BE2C (cell line): ENCODE data around the gene JPT2.

Experiments
- DNase-seq: peaks from one replicate; pipeline ENCODE4 v3.0.0-alpha.2; 2020
- H3K27me3 ChIP-seq: fragments of 250-450 bp; sonication (Bioruptor Pico); 2 replicates; pipeline ENCODE4 v1.5.1; 2020; ENCODE audit warnings: mild to moderate bottlenecking
- H3K36me3 ChIP-seq: fragments of 250-450 bp; sonication (Bioruptor Pico); 2 replicates; pipeline ENCODE4 v1.5.1; 2020; ENCODE audit warnings: mild to moderate bottlenecking
- H3K4me1 ChIP-seq: fragments of 250-450 bp; sonication (Bioruptor Pico); 2 replicates; pipeline ENCODE4 v1.5.1; 2020
- H3K4me3 ChIP-seq: 2 replicates; pipeline ENCODE4 v1.5.1; 2011; ENCODE audit warnings: low read depth, low read length
- H3K9me3 ChIP-seq: fragments of 250-450 bp; sonication (Bioruptor Pico); 2 replicates; pipeline ENCODE4 v1.5.1; 2020
- CTCF ChIP-seq: IDR thresholded peaks from 2 replicates; pipeline ENCODE4 v1.5.1; 2012; ENCODE audit warnings: mild to moderate bottlenecking, low read depth, low read length

JPT2 gene

GRCh38 chr16:1734816-1735215, 56.7 kb downstream of the JPT2 start:
- Histone ChIP-seq H3K27me3 (no peaks in the 10 kb centered on the region), H3K4me3 (no peak overlapping the region), H3K9me3 (peaks cover 4% of the 10 kb centered on the region; the same call in 1 of the 2 replicates), H3K4me1 (no peaks in the 10 kb centered on the region), H3K36me3 (peaks cover 26% of the 10 kb centered on the region)
- TF ChIP-seq CTCF: no peak
- no peak for DNase-seq

GRCh38 chr16:1740234-1740633, 62.2 kb downstream of the JPT2 start:
- DNase-seq: no peak
- no peaks in the 10 kb centered on the region for H3K4me1 ChIP-seq
- H3K27me3 ChIP-seq: no peaks in the 10 kb centered on the region
- no peaks in the 10 kb centered on the region for H3K9me3 ChIP-seq
- H3K4me3 ChIP-seq: no peak overlapping the region
- H3K36me3 ChIP-seq: peaks cover 19% of the 10 kb centered on the region
- no peak for TF ChIP-seq CTCF

- no peaks in the 10 kb centered on the region for H3K4me1 ChIP-seq
- H3K36me3 ChIP-seq: peaks cover 19% of the 10 kb centered on the region
- H3K9me3 ChIP-seq: no peaks in the 10 kb centered on the region
- H3K4me3 ChIP-seq: no peak overlapping the region
- no peak for TF ChIP-seq CTCF
- no peak for DNase-seq
- no peaks in the 10 kb centered on the region for H3K27me3 ChIP-seq
Measured at GRCh38 chr16:1740781-1741490, 62.9 kb downstream of the JPT2 start.

GRCh38 chr16:1741553-1742165, 63.6 kb downstream of the JPT2 start:
- Histone ChIP-seq H3K27me3 (no peaks in the 10 kb centered on the region), H3K36me3 (peaks cover 19% of the 10 kb centered on the region), H3K4me1 (no peaks in the 10 kb centered on the region), H3K9me3 (no peaks in the 10 kb centered on the region), H3K4me3 (no peak overlapping the region)
- no peak for DNase-seq
- no peak for TF ChIP-seq CTCF

GRCh38 chr16:1743376-1744337, 65.6 kb downstream of the JPT2 start:
- DNase-seq: no peak
- Histone ChIP-seq H3K36me3 (peaks cover 29% of the 10 kb centered on the region), H3K4me1 (no peaks in the 10 kb centered on the region), H3K27me3 (no peaks in the 10 kb centered on the region), H3K4me3 (no peak overlapping the region), H3K9me3 (no peaks in the 10 kb centered on the region)
- no peak for TF ChIP-seq CTCF
